Nephron progenitor cell (in vitro differentiated cells): ENCODE data around the gene GNA14.

ENCODE experiments used
- DNase-seq: peaks from one replicate; pipeline ENCODE4 v3.0.0; 2021
- H3K27ac Mint-ChIP-seq: 2 replicates; pipeline ENCODE4 v1.8.0; 2021; ENCODE audit warnings: mild to moderate bottlenecking, moderate library complexity, mixed read lengths
- H3K27me3 Mint-ChIP-seq: 2 replicates; pipeline ENCODE4 v1.8.0; 2021; ENCODE audit warnings: mild to moderate bottlenecking, low read depth, mixed read lengths; ENCODE audit not compliant: poor library complexity
- H3K36me3 Mint-ChIP-seq: 2 replicates; pipeline ENCODE4 v1.8.0; 2021; ENCODE audit warnings: low read depth, mixed read lengths
- H3K4me1 Mint-ChIP-seq: 2 replicates; pipeline ENCODE4 v1.8.0; 2021; ENCODE audit warnings: mixed read lengths
- H3K4me3 Mint-ChIP-seq: 2 replicates; pipeline ENCODE4 v1.8.0; 2021; ENCODE audit warnings: mild to moderate bottlenecking, moderate library complexity, mixed read lengths
- H3K9me3 Mint-ChIP-seq: 2 replicates; pipeline ENCODE4 v1.8.0; 2021; ENCODE audit warnings: mild to moderate bottlenecking, moderate library complexity, mixed read lengths
- TF ChIP-seq, protein P1 (sequence below): fragments of 200-600 bp; sonication (generic); IDR thresholded peaks from 2 replicates; pipeline ENCODE4 v1.5.0; 2021; ENCODE audit warnings: antibody characterized with exemption

The GNA14 gene

DNA sequence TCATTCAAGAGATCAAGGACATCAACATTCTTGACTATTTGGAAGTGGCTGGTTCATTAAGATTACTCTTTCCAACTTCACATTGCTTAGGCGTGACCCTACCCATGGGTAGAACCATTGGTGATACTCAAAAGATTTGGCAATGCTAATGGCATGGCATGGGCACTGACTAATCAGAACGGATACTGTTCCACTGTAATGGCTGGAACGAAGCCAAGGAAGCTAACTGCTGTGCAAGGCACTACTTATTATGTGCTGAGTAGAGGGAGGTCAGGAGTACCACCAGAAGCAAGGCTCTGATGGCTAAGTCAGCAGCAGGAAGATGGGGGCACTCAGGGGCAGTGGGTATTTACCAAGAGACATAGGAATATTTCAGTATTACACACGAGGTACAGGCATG is 31.9 kb downstream of the GNA14 start:
- H3K9me3 Mint-ChIP-seq: no peaks in the 10 kb centered on the region
- H3K36me3 Mint-ChIP-seq: no peaks in the 10 kb centered on the region
- H3K4me3 Mint-ChIP-seq: no peak overlapping the region
- no peak overlapping the region for H3K27ac Mint-ChIP-seq
- H3K27me3 Mint-ChIP-seq: no peaks in the 10 kb centered on the region
- TF ChIP-seq, protein P1, sequence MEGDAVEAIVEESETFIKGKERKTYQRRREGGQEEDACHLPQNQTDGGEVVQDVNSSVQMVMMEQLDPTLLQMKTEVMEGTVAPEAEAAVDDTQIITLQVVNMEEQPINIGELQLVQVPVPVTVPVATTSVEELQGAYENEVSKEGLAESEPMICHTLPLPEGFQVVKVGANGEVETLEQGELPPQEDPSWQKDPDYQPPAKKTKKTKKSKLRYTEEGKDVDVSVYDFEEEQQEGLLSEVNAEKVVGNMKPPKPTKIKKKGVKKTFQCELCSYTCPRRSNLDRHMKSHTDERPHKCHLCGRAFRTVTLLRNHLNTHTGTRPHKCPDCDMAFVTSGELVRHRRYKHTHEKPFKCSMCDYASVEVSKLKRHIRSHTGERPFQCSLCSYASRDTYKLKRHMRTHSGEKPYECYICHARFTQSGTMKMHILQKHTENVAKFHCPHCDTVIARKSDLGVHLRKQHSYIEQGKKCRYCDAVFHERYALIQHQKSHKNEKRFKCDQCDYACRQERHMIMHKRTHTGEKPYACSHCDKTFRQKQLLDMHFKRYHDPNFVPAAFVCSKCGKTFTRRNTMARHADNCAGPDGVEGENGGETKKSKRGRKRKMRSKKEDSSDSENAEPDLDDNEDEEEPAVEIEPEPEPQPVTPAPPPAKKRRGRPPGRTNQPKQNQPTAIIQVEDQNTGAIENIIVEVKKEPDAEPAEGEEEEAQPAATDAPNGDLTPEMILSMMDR: no peak
- no peak for DNase-seq
- H3K4me1 Mint-ChIP-seq: no peaks in the 10 kb centered on the region

DNA sequence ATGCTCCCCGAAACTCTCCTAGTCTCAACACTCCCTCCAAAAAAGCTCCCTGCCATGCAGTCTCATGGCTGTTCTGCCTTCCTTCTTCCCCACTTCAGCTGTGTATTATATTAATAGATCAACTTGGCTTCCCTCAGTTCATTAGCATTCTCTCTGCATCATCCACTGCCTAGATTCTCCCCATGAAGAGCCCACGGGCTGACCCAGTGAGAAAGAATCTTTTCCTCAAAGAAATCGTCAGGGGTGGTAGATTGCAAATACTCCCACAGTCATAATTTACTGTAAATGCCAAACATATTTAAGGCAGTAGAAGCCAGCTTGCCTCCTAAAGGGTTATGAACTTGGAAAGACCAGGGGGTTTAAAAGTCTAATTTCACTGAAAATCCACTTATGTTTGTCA is 33.5 kb downstream of the GNA14 start:
- H3K9me3 Mint-ChIP-seq: peaks cover 3% of the 10 kb centered on the region
- no peak for DNase-seq

DNA sequence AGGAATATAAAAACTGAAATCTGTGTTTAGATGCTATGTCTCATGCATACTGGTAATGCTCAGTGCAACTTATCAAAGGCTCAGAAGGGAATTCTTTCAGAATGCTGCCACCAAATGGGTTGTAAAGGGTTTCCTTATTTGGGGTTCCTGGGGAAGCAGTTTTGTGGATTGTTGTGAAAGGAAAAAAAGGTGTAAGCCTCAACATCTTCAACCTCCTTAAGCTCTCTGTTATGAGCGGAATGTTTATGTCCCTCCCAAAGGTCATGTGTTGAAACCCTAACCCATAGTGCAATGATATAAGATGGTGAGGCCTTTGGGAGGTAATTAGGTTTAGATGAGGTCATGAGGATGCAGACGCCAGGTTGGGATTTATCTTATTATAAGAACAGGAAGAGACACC is 41.6 kb downstream of the GNA14 start:
- Mint-ChIP-seq H3K27ac (peak overlapping the region; percentile 68), H3K4me3 (no peak overlapping the region), H3K4me1 (peaks cover 39% of the 10 kb centered on the region), H3K9me3 (peaks cover 7% of the 10 kb centered on the region), H3K27me3 (no peaks in the 10 kb centered on the region), H3K36me3 (peaks cover 4% of the 10 kb centered on the region)
- no peak for DNase-seq
- TF ChIP-seq, protein P1: no peak

More for the DNA sequence above, 33.5 kb downstream of the GNA14 start:
- Mint-ChIP-seq H3K36me3 (no peaks in the 10 kb centered on the region), H3K27me3 (no peaks in the 10 kb centered on the region), H3K4me3 (no peak overlapping the region), H3K4me1 (no peaks in the 10 kb centered on the region), H3K27ac (no peak overlapping the region)
- TF ChIP-seq, protein P1: no peak

DNA sequence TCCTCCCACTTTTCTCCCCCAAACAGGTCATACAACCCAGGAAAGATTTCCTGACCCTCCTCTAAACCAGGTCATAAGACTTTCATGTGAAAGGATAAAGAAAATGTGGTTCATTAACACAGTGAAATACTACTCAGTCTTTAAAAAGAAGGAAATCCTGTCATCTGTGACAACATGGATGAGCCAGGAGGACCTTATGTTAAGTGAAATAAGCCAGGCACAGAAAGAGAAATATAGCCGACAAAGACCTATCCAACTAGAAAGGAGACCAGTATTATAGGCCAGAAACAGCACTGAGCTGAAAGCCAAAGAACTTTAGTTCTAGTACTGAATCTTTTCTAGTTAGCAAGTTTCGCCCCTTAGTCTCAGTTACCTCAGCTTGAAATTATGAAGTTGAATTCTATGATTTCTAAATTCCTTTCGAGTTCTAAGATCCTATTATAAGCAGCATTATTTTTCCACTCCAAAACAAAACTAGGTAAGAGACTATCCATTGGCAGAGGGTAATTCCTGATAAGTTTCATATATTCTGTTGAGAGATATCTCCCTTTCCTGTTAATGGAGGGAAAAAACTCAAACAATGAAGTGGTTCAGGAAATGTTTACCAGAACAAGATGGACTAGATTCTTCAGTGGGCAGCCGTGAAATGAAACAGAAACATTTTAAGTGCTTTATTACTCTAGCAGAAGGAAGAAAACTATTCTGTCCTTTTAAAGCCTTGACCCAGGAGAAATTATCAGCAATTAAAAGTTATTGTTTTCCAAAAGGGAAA is 42.5 kb downstream of the GNA14 start:
- peaks cover 4% of the 10 kb centered on the region for H3K36me3 Mint-ChIP-seq
- no peaks in the 10 kb centered on the region for H3K27me3 Mint-ChIP-seq
- DNase-seq: no peak
- no peak overlapping the region for H3K4me3 Mint-ChIP-seq
- peaks cover 5% of the 10 kb centered on the region for H3K9me3 Mint-ChIP-seq
- H3K27ac Mint-ChIP-seq: peak overlapping the region; percentile 62
- TF ChIP-seq, protein P1: no peak
- H3K4me1 Mint-ChIP-seq: peaks cover 39% of the 10 kb centered on the region

DNA sequence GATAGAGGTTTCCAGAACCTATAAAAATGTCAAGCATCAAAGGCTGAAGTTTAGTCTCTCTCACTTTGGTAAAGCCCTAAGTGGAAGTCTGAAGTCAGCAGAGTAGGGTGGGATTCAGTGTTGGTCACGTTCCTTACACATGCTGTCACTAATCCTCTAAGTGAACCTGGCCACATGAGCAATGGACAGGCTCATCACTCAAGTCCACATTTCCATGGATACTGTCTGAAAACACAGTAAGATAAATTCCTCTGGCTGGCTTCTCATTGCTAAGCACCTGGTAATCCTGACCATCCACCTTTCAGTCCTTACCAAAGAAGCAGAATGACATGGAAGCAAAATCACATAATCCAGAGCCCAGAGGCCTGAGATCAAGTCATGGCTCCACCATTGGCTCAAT is 43.8 kb downstream of the GNA14 start:
- no peaks in the 10 kb centered on the region for H3K27me3 Mint-ChIP-seq
- peaks cover 4% of the 10 kb centered on the region for H3K9me3 Mint-ChIP-seq
- no peak overlapping the region for H3K27ac Mint-ChIP-seq
- TF ChIP-seq, protein P1: no peak
- H3K4me1 Mint-ChIP-seq: peaks cover 39% of the 10 kb centered on the region
- DNase-seq: no peak
- H3K4me3 Mint-ChIP-seq: no peak overlapping the region
- H3K36me3 Mint-ChIP-seq: peaks cover 4% of the 10 kb centered on the region

DNA sequence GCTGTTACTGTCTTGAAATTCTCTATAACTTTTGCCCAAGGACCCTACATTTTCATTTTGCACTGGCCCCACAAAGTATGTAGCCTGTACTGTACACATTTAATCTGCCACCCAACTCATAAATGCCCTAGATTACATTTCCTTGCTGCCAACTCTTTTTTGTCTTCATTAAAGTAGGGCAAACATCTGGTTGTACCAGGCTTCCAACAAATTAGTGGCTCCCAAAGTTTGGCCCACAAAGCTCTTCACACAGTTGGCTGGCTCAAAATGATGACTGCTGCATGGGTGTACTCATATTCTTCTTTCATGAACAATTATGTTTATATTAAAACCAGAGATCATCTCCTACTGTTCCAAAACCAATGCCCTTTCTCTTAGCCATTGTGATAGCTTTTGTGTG is 45.3 kb downstream of the GNA14 start:
- H3K27me3 Mint-ChIP-seq: no peaks in the 10 kb centered on the region
- no peaks in the 10 kb centered on the region for H3K9me3 Mint-ChIP-seq
- no peaks in the 10 kb centered on the region for H3K36me3 Mint-ChIP-seq
- H3K4me3 Mint-ChIP-seq: no peak overlapping the region
- peaks cover 39% of the 10 kb centered on the region for H3K4me1 Mint-ChIP-seq
- no peak overlapping the region for H3K27ac Mint-ChIP-seq
- TF ChIP-seq, protein P1: no peak
- no peak for DNase-seq
